ENCODE results near the gene SVEP1.

DNA sequence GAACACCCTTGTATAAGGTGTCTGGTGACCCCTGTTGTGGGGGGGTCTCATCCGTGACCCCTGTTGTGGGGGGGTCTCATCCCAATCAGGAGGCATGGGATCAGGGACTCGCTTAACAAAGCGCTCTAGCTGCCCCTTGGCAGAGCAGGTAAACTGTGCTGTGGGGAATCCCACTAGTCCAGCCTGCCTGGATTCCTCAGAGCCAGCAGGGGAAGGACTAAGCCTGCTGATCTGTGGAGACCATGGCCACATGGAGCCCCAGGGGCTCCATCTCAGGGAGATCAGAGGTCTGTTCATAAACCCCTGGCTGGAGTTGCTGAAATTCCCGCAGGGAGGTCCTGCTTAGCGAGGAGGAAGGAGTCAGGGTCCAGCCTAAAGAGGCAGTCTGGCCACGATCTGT lies 196.1 kb downstream of the SVEP1 start:
- TF ChIP-seq, protein P1, sequence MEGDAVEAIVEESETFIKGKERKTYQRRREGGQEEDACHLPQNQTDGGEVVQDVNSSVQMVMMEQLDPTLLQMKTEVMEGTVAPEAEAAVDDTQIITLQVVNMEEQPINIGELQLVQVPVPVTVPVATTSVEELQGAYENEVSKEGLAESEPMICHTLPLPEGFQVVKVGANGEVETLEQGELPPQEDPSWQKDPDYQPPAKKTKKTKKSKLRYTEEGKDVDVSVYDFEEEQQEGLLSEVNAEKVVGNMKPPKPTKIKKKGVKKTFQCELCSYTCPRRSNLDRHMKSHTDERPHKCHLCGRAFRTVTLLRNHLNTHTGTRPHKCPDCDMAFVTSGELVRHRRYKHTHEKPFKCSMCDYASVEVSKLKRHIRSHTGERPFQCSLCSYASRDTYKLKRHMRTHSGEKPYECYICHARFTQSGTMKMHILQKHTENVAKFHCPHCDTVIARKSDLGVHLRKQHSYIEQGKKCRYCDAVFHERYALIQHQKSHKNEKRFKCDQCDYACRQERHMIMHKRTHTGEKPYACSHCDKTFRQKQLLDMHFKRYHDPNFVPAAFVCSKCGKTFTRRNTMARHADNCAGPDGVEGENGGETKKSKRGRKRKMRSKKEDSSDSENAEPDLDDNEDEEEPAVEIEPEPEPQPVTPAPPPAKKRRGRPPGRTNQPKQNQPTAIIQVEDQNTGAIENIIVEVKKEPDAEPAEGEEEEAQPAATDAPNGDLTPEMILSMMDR (conservative IDR thresholded peaks at IDR 0.05), result no peak
- no peak for TF ChIP-seq ZFX (IDR thresholded peaks at IDR 0.05)
